Right cardiac atrium (tissue), 5 donors: ENCODE results near the gene DOCK10. TPM values are rescaled to one million over a fixed set of nuclear protein-coding genes. Genes with fewer than 3 reads are reported as not detected.

Source experiments
- ATAC-seq, 2 donors: fragments of 200-7000 bp; cut with Tn5 transposase; one replicate each; pipeline versions ENCODE4 v1.8.0 to v1.9.1; 2020; ENCODE audit warnings: moderate library complexity in 2 of 2, mild to moderate bottlenecking in 1 of 2
- DNase-seq, 3 donors: peaks; one replicate each; pipeline ENCODE4 v3.0.0-alpha.2; 2020
- H3K27ac ChIP-seq: one replicate; pipeline ENCODE4 v1.5.1; 2013; ENCODE audit warnings: mild to moderate bottlenecking, low read length, control low read depth, moderate library complexity
- H3K27me3 ChIP-seq: one replicate; pipeline ENCODE4 v1.6.1; 2013; ENCODE audit not compliant: control insufficient read depth, insufficient read depth
- H3K4me1 ChIP-seq: one replicate; pipeline ENCODE4 v1.6.1; 2013; ENCODE audit warnings: low read length; ENCODE audit not compliant: control insufficient read depth, insufficient read depth
- H3K4me3 ChIP-seq: one replicate; pipeline ENCODE4 v1.5.1; 2013; ENCODE audit warnings: low read length, control low read depth
- H3K9me3 ChIP-seq: one replicate; pipeline ENCODE4 v1.6.1; 2013; ENCODE audit warnings: low read length; ENCODE audit not compliant: control insufficient read depth
- WGBS: extraction: QIAGEN DNeasy Blood & Tissue Kit; methylation state at CpG from one replicate; pipeline ENCODE4 v1.1.7; 2013; 5-methylcytosine and 5-hydroxymethylcytosine counted together
- intact Hi-C, 4 donors: fragments of 100-400 bp; cut with DNase I; formaldehyde crosslinking; loops; one replicate each; pipeline versions ENCODE4 v1.11.0 to v1.14.0; 2022 to 2023
- polyA plus RNA-seq: library from polyadenylated mRNA; stranded (reverse); fragments of 200-250 nt; gene quantifications from one replicate; pipeline ENCODE4 v1.2.3, GENCODE V29; 2013
- total RNA-seq, 4 donors: library from RNA; stranded (reverse); fragmentation: NEBNext Ultra II Directional; extraction: Animal tissue kit (Norgen Biotek cat#: 25700); gene quantifications; one replicate each; pipeline ENCODE4 v1.2.1, GENCODE V29; 2021
- donor health status: healthy with polysubstance abuse.
- donor health status: DM: no; HTN: yes; CAD: no.
- donor health status: DM: no; HTN: no; CAD: no.
- donor health status: DM: no; HTN: yes; CAD: no; lungs with severe emphysema.
- donor health status: DM: yes; HTN: yes; CAD: no.

Gene DOCK10
- total and polyA plus RNA-seq, 5 donors, result 0.86 to 6.9 (median 4.8) TPM

- Histone ChIP-seq H3K4me3 (no peak overlapping the region), H3K4me1 (no peaks in the 10 kb centered on the region), H3K27me3 (no peaks in the 10 kb centered on the region), H3K27ac (no peak overlapping the region), H3K9me3 (no peaks in the 10 kb centered on the region)
- WGBS, result 79% methylated on average over 5 of the region's 5 CpGs
- no peak for ATAC-seq
- no peak for DNase-seq
- intact Hi-C loops, result no loop called here
Observed at GRCh38 chr2:224846686-224847085, 195.6 kb downstream of the DOCK10 start.

- ATAC-seq (no peak), DNase-seq (no peak)
- Histone ChIP-seq H3K4me3 (no peak overlapping the region), H3K27ac (no peak overlapping the region), H3K9me3 (no peaks in the 10 kb centered on the region), H3K4me1 (no peaks in the 10 kb centered on the region), H3K27me3 (no peaks in the 10 kb centered on the region)
- intact Hi-C loops, result no loop called here
- WGBS, result 73% methylated on average over 4 of the region's 4 CpGs
Observed at GRCh38 chr2:224846161-224846560, 196.1 kb downstream of the DOCK10 start.

GRCh38 chr2:224843141-224843540 lies 199.1 kb downstream of the DOCK10 start:
- ATAC-seq (no peak), DNase-seq (no peak)
- Histone ChIP-seq H3K9me3 (no peaks in the 10 kb centered on the region), H3K27ac (no peak overlapping the region), H3K4me3 (no peak overlapping the region), H3K27me3 (no peaks in the 10 kb centered on the region), H3K4me1 (no peaks in the 10 kb centered on the region)
- intact Hi-C loops, result no loop called here
- 86% methylated on average over 2 of the region's 2 CpGs for WGBS

GRCh38 chr2:224841910-224842309 lies 200.4 kb downstream of the DOCK10 start:
- WGBS, result 93% methylated on average over 4 of the region's 4 CpGs
- intact Hi-C loops, result no loop called here
- Histone ChIP-seq H3K4me1 (no peaks in the 10 kb centered on the region), H3K9me3 (no peaks in the 10 kb centered on the region), H3K4me3 (no peak overlapping the region), H3K27me3 (no peaks in the 10 kb centered on the region), H3K27ac (no peak overlapping the region)
- no peak for DNase-seq
- no peak for ATAC-seq

GRCh38 chr2:224838335-224838734 lies 203.9 kb downstream of the DOCK10 start:
- Histone ChIP-seq H3K4me1 (no peaks in the 10 kb centered on the region), H3K4me3 (no peak overlapping the region), H3K9me3 (no peaks in the 10 kb centered on the region), H3K27ac (no peak overlapping the region), H3K27me3 (no peaks in the 10 kb centered on the region)
- no peak for ATAC-seq
- intact Hi-C loops, result no loop called here
- DNase-seq, result no peak

GRCh38 chr2:224837558-224837957 lies 204.7 kb downstream of the DOCK10 start:
- Histone ChIP-seq H3K4me1 (no peaks in the 10 kb centered on the region), H3K4me3 (no peak overlapping the region), H3K27me3 (no peaks in the 10 kb centered on the region), H3K9me3 (no peaks in the 10 kb centered on the region), H3K27ac (no peak overlapping the region)
- intact Hi-C loops, result no loop called here
- 49% methylated on average over 3 of the region's 3 CpGs for WGBS
- ATAC-seq (peak in 1 of 2 donors; percentile 42), DNase-seq (peak in 1 of 3 donors; percentile 24)

GRCh38 chr2:224837066-224837465 lies 205.2 kb downstream of the DOCK10 start:
- no peak overlapping the region for H3K4me3 ChIP-seq
- H3K27me3 ChIP-seq, result no peaks in the 10 kb centered on the region
- WGBS, result 53% methylated on average over 2 of the region's 2 CpGs
- DNase-seq (no peak), ATAC-seq (peak; percentile 35 to 38)
- no peaks in the 10 kb centered on the region for H3K4me1 ChIP-seq
- no peaks in the 10 kb centered on the region for H3K9me3 ChIP-seq
- H3K27ac ChIP-seq, result no peak overlapping the region
- intact Hi-C loops, result no loop called here

GRCh38 chr2:224836263-224836662 lies 206.0 kb downstream of the DOCK10 start:
- no peaks in the 10 kb centered on the region for H3K9me3 ChIP-seq
- H3K27ac ChIP-seq, result no peak overlapping the region
- no peak overlapping the region for H3K4me3 ChIP-seq
- ATAC-seq, result no peak
- H3K27me3 ChIP-seq, result no peaks in the 10 kb centered on the region
- no peak for DNase-seq
- intact Hi-C loops, result no loop called here
- H3K4me1 ChIP-seq, result no peaks in the 10 kb centered on the region

GRCh38 chr2:224835405-224835804 lies 206.9 kb downstream of the DOCK10 start:
- H3K9me3 ChIP-seq, result no peaks in the 10 kb centered on the region
- ATAC-seq, result no peak
- H3K4me3 ChIP-seq, result no peak overlapping the region
- intact Hi-C loops, result no loop called here
- WGBS, result 83% methylated on average over 6 of the region's 6 CpGs
- no peaks in the 10 kb centered on the region for H3K27me3 ChIP-seq
- H3K27ac ChIP-seq, result no peak overlapping the region
- H3K4me1 ChIP-seq, result no peaks in the 10 kb centered on the region
- DNase-seq, result no peak

- H3K27me3 ChIP-seq, result no peaks in the 10 kb centered on the region
- no peak overlapping the region for H3K27ac ChIP-seq
- H3K4me3 ChIP-seq, result no peak overlapping the region
- intact Hi-C loops, result no loop called here
- H3K9me3 ChIP-seq, result no peaks in the 10 kb centered on the region
- no peak for ATAC-seq
- 88% methylated on average over 2 of the region's 2 CpGs for WGBS
- DNase-seq, result no peak
- H3K4me1 ChIP-seq, result no peaks in the 10 kb centered on the region
Observed at GRCh38 chr2:224833986-224834385, 208.3 kb downstream of the DOCK10 start.

- WGBS, result 69% methylated on average over 3 of the region's 3 CpGs
- H3K4me3 ChIP-seq, result no peak overlapping the region
- H3K9me3 ChIP-seq, result no peaks in the 10 kb centered on the region
Observed at GRCh38 chr2:224832207-224832606, 210.1 kb downstream of the DOCK10 start.

GRCh38 chr2:224831530-224831929 lies 210.7 kb downstream of the DOCK10 start:
- Histone ChIP-seq H3K27me3 (no peaks in the 10 kb centered on the region), H3K4me1 (no peaks in the 10 kb centered on the region), H3K4me3 (no peak overlapping the region), H3K9me3 (no peaks in the 10 kb centered on the region), H3K27ac (no peak overlapping the region)
- no peak for DNase-seq
- ATAC-seq, result no peak
- intact Hi-C loops, result no loop called here
- 85% methylated on average over 2 of the region's 2 CpGs for WGBS

More at GRCh38 chr2:224832207-224832606, 210.1 kb downstream of the DOCK10 start:
- H3K4me1 ChIP-seq, result no peaks in the 10 kb centered on the region
- H3K27me3 ChIP-seq, result no peaks in the 10 kb centered on the region
- DNase-seq (no peak), ATAC-seq (no peak)
- no peak overlapping the region for H3K27ac ChIP-seq
- intact Hi-C loops, result no loop called here
